Fibroblast of villous mesenchyme (primary cell): ENCODE measurements around the gene PDE1C. TPM values are rescaled to one million over a fixed set of nuclear protein-coding genes. Genes with fewer than 3 reads are reported as not detected.

ENCODE experiments used
- DNase-seq: peaks from one replicate; pipeline ENCODE4 v3.0.0-alpha.2; 2010; ENCODE audit warnings: low read depth
- H3K4me3 ChIP-seq: 2 replicates; pipeline ENCODE4 v1.5.1; 2011; ENCODE audit warnings: low read depth, mild to moderate bottlenecking, low read length
- CTCF ChIP-seq: IDR thresholded peaks from 2 replicates; pipeline ENCODE4 v1.5.1; 2012; ENCODE audit warnings: low read depth, mild to moderate bottlenecking, low read length; ENCODE audit not compliant: insufficient read depth
- total RNA-seq: library from RNA; depleted of rRNA; stranded (reverse); fragments of >200 nt; gene quantifications from 2 replicates; pipeline ENCODE4 v1.2.3, GENCODE V29; 2012

Gene PDE1C
- total RNA-seq, 1 donor, result 4.7 TPM

- no peak for DNase-seq
- no peak overlapping the region for H3K4me3 ChIP-seq
- no peak for TF ChIP-seq CTCF
These were observed 113.0 kb downstream of the PDE1C start for GRCh38 chr7:31957090-31957720.

- no peak overlapping the region for H3K4me3 ChIP-seq
- DNase-seq, result no peak
- no peak for TF ChIP-seq CTCF
These were observed 114.6 kb downstream of the PDE1C start for GRCh38 chr7:31955641-31956040.

- no peak for TF ChIP-seq CTCF
- no peak overlapping the region for H3K4me3 ChIP-seq
- no peak for DNase-seq
These were observed 115.2 kb downstream of the PDE1C start for GRCh38 chr7:31955021-31955420.

- no peak overlapping the region for H3K4me3 ChIP-seq
- DNase-seq, result no peak
- TF ChIP-seq CTCF, result no peak
These were observed 115.7 kb downstream of the PDE1C start for GRCh38 chr7:31954500-31954899.

GRCh38 chr7:31953432-31953831 lies 116.8 kb downstream of the PDE1C start:
- no peak overlapping the region for H3K4me3 ChIP-seq
- DNase-seq, result no peak
- no peak for TF ChIP-seq CTCF

GRCh38 chr7:31950091-31950755 lies 120.0 kb downstream of the PDE1C start:
- H3K4me3 ChIP-seq, result no peak overlapping the region
- DNase-seq, result peak; percentile 36
- TF ChIP-seq CTCF, result no peak

GRCh38 chr7:31948029-31948428 lies 122.2 kb downstream of the PDE1C start:
- TF ChIP-seq CTCF, result no peak
- no peak overlapping the region for H3K4me3 ChIP-seq
- peak; percentile 47 for DNase-seq
